GM12872 (cell line): ENCODE measurements around the gene TSN.

Experiments used
- TF ChIP-seq, protein P1 (sequence below): IDR thresholded peaks from 3 replicates; pipeline ENCODE4 v1.5.1; 2011; ENCODE audit warnings: low read depth, mild to moderate bottlenecking, low read length, moderate library complexity; ENCODE audit not compliant: insufficient read depth

Gene TSN

GRCh38 chr2:121736140-121736461 lies 19.4 kb upstream of the TSN start:
- TF ChIP-seq, protein P1, sequence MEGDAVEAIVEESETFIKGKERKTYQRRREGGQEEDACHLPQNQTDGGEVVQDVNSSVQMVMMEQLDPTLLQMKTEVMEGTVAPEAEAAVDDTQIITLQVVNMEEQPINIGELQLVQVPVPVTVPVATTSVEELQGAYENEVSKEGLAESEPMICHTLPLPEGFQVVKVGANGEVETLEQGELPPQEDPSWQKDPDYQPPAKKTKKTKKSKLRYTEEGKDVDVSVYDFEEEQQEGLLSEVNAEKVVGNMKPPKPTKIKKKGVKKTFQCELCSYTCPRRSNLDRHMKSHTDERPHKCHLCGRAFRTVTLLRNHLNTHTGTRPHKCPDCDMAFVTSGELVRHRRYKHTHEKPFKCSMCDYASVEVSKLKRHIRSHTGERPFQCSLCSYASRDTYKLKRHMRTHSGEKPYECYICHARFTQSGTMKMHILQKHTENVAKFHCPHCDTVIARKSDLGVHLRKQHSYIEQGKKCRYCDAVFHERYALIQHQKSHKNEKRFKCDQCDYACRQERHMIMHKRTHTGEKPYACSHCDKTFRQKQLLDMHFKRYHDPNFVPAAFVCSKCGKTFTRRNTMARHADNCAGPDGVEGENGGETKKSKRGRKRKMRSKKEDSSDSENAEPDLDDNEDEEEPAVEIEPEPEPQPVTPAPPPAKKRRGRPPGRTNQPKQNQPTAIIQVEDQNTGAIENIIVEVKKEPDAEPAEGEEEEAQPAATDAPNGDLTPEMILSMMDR = no peak

- TF ChIP-seq, protein P1 = no peak
These were observed 18.8 kb upstream of the TSN start, which contains the start of gene NIFK for GRCh38 chr2:121736462-121737336. TSS of gene NIFK (minus strand) at chr2:121736875. CDS start at chr2:121736850, 25 bp downstream.

DNA sequence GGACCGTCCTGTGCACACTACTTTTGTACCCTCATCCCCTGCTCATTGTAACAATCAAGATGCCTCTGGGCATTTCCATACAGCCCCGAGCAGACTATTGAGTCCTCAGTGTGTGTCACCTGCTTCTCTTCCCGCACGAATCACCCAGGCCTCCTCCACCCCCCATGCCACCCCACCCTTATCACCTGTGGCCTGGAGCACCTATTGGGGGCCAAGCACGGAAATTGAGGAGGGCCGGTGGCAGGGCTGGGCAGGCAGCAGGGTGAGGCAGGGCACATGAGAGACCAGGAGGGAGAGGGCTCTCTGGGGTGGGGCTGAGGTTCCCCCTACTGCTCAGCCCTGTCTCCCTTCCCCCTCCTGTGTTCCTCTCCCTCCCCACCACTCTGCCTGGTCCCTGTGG lies 14.5 kb upstream of the TSN start:
- TF ChIP-seq, protein P1 = no peak

DNA sequence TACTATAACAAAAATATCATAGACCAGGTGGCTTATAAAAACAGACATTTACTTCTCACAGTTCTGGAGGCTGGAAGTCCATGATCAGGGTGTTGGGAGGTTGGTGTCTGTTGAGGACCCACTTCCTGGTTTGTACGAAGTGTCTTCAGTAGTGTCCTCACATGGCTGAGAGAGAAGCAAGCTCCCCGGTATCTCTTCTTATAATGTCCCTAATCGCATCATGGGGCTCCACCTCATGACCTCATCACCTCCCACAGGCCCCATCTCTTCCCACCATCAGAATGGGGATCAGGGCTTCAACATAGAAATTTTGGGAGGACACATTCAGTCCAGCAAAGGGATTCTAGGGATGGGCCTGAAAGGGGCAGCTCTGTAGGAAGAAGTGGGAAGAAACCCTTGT lies 14.0 kb upstream of the TSN start:
- TF ChIP-seq, protein P1 = no peak

DNA sequence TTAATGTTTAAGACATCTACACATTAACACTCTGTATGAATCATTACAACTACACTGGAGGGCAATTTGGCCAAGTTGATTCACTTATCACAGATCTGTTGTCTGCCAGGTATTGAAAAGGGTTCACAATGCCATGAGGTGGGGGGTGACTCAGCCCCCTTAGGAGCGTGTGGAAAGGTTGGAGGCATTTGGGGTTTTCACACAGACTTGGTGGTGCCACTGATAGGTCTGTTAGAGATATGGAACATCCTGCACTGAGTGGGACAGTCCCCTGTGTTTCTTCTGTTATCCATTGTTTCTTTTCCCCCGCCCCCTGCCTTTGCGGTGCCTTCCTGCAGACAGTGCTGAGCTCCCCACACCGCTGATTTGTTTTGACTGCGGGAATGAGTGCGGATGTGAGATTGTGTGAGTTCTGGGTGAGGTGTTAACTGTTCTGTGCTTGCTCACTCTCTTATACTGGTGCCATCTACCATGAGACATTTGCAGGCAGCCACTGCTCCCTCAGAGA lies 9.3 kb upstream of the TSN start:
- TF ChIP-seq, protein P1 = no peak

DNA sequence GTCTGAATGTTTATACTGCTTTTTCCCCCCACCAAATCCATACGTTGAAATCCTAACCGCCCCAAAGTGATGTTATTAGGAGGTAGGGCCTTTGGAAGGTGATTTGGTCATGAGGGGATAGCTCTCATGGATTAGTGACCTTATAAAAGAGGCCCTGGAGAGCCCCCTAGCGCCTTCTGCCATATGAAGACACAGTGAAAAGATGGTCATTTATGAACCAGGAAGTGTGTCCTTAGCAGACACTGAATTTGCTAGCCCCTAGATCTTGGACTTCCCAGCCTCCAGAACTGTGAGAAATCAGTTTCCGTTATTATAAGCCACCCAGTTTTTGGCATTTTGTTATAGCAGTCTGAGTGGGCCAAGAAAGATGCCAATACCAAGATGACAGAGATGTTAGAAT lies 7.2 kb upstream of the TSN start:
- TF ChIP-seq, protein P1 = peak; percentile 49

GRCh38 chr2:121754851-121755236 lies 607 bp upstream of the TSN start:
- TF ChIP-seq, protein P1 = no peak
